CD4-positive, alpha-beta T cell treated with Interleukin-1 beta for 1 hour (primary cell): Measurements from ENCODE around the gene WDFY1.
A peak's percentile ranks its signal among the peaks of the same experiment; 100 is the strongest.

Experiments
- DNase-seq, 2 donors: peaks; one replicate each; pipeline ENCODE4 v3.0.0-alpha.2; 2020 to 2022

Gene WDFY1

GRCh38 chr2:223852281-223852795 lies 92.8 kb downstream of the WDFY1 start:
- DNase-seq: no peak

DNA sequence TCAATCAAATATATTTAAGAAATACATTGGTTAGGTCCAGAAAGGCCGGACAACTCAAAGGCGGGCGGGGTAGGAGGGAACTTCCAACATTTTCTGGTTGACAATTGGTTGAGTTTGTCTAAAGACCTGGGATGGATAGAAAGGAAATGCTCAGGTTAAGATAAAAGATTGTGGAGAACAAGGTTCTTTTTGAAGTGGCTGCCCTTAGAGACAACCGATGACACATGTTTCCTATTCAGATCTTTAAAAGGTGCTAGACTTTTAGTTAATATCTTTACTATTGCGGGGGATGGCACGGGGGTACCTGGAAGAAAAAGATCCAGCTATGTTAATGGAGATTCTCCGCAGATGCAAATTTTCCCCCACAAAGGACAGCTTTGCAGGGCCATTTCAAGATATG lies 97.7 kb downstream of the WDFY1 start:
- DNase-seq: no peak

- no peak for DNase-seq
Observed at GRCh38 chr2:223846515-223846914, 98.6 kb downstream of the WDFY1 start.

- no peak for DNase-seq
Observed at GRCh38 chr2:223841436-223842190, 103.5 kb downstream of the WDFY1 start.

- DNase-seq: peak; percentile 73 to 79
Observed at GRCh38 chr2:223837287-223838061, 107.7 kb downstream of the WDFY1 start, which contains the start of gene AP1S3. AP1S3 (minus strand) TSS chr2:223837582; CDS start chr2:223837450, 132 bp downstream.

- DNase-seq: peak; percentile 19 to 76
Observed at GRCh38 chr2:223835701-223836532, 109.2 kb downstream of the WDFY1 start.

DNA sequence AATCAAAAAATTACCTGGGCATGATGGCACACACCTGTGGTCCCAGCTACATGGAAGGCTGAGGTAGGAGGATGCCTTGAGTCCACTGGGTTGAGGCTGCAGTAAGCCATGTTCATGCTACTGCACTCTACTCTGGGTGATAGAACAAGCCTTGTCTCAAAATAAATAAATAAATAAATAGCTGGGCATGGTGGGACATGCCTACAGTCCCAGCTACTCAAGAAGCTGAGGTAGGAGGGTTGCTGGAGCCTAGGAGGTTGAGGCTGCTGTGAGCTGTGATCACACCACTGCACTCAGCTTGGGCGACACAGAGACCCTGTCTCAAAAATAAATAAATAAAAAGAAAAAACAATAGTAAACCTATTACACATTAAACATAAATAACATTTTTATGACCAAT lies 110.7 kb downstream of the WDFY1 start:
- DNase-seq: no peak

DNA sequence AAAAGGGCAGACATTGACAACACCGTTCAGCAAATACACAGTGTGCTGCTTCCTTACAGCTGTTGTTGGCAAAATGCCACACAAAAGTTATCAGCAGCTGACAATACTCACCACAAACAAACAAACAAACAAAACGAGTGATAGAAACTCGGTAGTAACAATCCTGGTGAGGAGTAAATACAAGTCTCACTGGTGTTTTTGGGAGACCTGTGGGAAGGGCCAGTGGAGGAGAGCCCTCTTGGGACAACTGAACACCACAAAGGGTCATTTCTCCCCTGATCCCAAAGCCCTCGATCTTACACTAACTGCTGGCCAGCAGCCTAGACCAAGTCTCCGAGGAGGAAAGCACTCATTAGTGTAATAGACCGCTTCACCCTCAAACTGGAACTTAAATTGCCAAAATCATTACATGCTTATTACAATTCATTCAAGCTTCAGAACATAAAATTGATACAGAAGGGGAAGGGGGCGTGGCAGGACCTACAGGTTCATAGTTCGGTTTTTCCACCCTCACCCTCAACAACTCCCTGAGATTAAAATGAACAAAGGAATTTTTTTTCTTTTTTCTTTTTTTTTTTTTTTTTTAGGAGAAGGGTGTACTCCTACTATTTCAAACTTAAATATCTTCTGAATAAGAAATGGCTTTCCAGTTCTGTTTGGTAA lies 112.8 kb downstream of the WDFY1 start:
- DNase-seq: no peak

GRCh38 chr2:223829128-223829527 lies 116.0 kb downstream of the WDFY1 start:
- no peak for DNase-seq

DNA sequence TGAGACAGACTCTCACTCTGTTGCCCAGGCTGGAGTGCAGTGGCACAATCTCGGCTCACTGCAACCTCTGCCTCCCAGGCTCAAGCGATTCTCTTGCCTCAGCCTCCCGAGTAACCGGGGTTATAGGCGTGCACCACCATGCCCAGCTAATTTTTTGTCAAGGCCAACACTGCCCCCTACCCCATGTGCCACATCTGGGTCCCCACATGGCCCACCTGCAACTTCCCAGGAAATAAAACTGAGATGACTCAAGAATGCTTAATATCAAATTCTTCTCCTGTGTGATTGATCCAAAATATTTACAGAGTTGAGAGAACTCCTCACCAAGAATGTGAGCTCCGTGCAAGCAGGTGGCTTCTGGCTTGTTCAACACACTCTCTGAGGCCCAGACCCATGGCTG lies 116.8 kb downstream of the WDFY1 start:
- DNase-seq: no peak

DNA sequence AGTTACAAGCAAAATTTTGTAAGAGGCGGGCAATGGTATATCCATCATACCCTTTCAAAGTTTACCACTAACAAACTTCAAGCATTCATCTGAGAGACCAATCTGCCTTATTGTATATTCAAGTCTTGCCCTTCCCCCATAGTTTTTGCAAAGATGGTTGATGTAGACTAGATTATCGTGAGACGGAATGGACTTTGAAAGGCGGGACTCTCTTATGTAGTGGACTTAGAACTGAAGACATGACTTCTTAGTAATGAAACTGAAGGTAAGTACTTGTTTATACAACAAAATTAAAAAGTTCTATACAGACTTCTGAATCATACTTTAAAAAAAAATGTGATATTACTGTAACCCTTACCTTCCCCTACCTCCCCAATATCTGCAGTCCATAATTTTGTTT lies 118.1 kb downstream of the WDFY1 start:
- DNase-seq: no peak
